Measurements from ENCODE around the gene NLRP1. TPM values are rescaled to one million over a fixed set of nuclear protein-coding genes. Genes with fewer than 3 reads are reported as not detected.
A peak's percentile ranks its signal among the peaks of the same experiment; 100 is the strongest.

Gene NLRP1
- total and polyA plus RNA-seq, 2 of the 13 experiments (the other 11 are each of a cell fraction or from before 2014, with no cell fraction given) = 3.4 to 3.7 TPM

DNA sequence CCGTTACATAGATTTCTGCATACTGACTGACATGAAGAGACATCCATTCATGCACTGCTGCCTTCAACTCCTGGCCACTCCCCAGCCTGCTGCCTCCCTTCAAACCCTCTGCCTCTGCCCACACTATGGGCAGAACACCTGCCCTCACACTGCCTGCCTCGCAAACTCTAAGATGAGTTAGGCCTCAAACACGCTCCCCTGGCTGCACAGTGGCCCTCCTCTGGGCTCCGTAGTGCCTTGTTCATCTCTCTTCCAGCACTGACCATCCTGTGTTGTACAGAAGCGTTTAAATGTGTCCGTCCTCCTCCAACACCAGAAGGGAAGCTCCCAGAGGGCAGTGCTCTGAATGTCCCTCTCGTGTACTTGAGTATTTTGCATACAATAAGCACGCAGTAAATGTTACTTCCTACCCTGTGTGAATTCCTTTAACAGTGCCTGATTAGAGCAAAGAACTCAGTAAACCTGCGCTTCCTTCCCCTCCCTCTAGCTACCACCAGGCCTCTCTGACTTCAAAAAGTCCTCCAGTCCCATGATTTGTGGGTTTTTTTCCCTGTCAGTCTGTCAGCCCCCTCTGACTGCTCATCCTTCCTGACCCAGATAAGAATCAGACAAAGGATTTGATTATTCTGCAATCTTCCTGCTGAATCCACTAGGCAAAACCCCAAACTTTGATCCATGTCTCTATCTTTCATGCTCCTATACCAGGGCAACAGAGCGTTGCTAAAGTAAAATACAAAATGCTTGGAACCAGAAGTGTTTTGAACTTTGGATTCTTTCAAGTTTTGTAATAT is 119.4 kb downstream of the NLRP1 start (continued):
- TF ChIP-seq JUNB (CRISPR knock-in tag; IDR thresholded peaks at IDR 0.05; ENCODE audit: borderline replicate concordance) (no peak), CBX2 (IDR thresholded peaks at IDR 0.05; ENCODE audit: low read depth, low read length) (no peak), CBX2 (CRISPR knock-in tag; IDR thresholded peaks at IDR 0.05; ENCODE audit: low read depth) (no peak), POLR2A (IDR thresholded peaks at IDR 0.05; ENCODE audit: insufficient read depth in 1 of 2, low read depth in 2 of 2, low read length in 2 of 2) (no peak), NCOA2 (CRISPR knock-in tag; IDR thresholded peaks at IDR 0.05) (peak; percentile 51; the same call in 1 of the 2 replicates), SSRP1 (CRISPR knock-in tag; IDR thresholded peaks at IDR 0.05) (0 out of 2 replicates have a peak, but pooled peaks have one; percentile 20), TEAD2 (CRISPR knock-in tag; IDR thresholded peaks at IDR 0.05) (no peak), MTA3 (CRISPR knock-in tag; IDR thresholded peaks at IDR 0.05) (no peak), ELF1 (CRISPR knock-in tag; IDR thresholded peaks at IDR 0.05) (0 out of 2 replicates have a peak, but pooled peaks have one; percentile 13), GZF1 (CRISPR knock-in tag; IDR thresholded peaks at IDR 0.05) (0 out of 2 replicates have a peak, but pooled peaks have one; percentile 47), ZNF124 (CRISPR knock-in tag; IDR thresholded peaks at IDR 0.05) (no peak), SALL2 (CRISPR knock-in tag; IDR thresholded peaks at IDR 0.05) (0 out of 2 replicates have a peak, but pooled peaks have one; percentile 26), FOXK1 (CRISPR knock-in tag; IDR thresholded peaks at IDR 0.05; ENCODE audit: borderline replicate concordance, low read depth) (no peak), MXI1 (IDR thresholded peaks at IDR 0.05; ENCODE audit: borderline replicate concordance, low read depth, low read length) (no peak), SOX13 (IDR thresholded peaks at IDR 0.05) (peak; percentile 40), SOX13 (CRISPR knock-in tag; conservative IDR thresholded peaks at IDR 0.05 in 1 of 2, IDR thresholded peaks at IDR 0.05 in 1 of 2) (peak in 1 of 2 experiments; percentile 75; a peak in 2 of 4 replicates), ZNF414 (CRISPR knock-in tag; IDR thresholded peaks at IDR 0.05) (no peak), ASH2L (IDR thresholded peaks at IDR 0.05; ENCODE audit: insufficient read length, low read depth, low read length) (peak; percentile 83), ZNF143 (CRISPR knock-in tag; IDR thresholded peaks at IDR 0.05) (no peak)
- TF ChIP-seq, protein P1, sequence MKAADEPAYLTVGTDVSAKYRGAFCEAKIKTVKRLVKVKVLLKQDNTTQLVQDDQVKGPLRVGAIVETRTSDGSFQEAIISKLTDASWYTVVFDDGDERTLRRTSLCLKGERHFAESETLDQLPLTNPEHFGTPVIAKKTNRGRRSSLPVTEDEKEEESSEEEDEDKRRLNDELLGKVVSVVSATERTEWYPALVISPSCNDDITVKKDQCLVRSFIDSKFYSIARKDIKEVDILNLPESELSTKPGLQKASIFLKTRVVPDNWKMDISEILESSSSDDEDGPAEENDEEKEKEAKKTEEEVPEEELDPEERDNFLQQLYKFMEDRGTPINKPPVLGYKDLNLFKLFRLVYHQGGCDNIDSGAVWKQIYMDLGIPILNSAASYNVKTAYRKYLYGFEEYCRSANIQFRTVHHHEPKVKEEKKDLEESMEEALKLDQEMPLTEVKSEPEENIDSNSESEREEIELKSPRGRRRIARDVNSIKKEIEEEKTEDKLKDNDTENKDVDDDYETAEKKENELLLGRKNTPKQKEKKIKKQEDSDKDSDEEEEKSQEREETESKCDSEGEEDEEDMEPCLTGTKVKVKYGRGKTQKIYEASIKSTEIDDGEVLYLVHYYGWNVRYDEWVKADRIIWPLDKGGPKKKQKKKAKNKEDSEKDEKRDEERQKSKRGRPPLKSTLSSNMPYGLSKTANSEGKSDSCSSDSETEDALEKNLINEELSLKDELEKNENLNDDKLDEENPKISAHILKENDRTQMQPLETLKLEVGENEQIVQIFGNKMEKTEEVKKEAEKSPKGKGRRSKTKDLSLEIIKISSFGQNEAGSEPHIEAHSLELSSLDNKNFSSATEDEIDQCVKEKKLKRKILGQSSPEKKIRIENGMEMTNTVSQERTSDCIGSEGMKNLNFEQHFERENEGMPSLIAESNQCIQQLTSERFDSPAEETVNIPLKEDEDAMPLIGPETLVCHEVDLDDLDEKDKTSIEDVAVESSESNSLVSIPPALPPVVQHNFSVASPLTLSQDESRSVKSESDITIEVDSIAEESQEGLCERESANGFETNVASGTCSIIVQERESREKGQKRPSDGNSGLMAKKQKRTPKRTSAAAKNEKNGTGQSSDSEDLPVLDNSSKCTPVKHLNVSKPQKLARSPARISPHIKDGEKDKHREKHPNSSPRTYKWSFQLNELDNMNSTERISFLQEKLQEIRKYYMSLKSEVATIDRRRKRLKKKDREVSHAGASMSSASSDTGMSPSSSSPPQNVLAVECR (CRISPR knock-in tag; IDR thresholded peaks at IDR 0.05; ENCODE audit: borderline replicate concordance) = peak; percentile 26; the same call in 1 of the 2 replicates
- TF ChIP-seq, protein P2, sequence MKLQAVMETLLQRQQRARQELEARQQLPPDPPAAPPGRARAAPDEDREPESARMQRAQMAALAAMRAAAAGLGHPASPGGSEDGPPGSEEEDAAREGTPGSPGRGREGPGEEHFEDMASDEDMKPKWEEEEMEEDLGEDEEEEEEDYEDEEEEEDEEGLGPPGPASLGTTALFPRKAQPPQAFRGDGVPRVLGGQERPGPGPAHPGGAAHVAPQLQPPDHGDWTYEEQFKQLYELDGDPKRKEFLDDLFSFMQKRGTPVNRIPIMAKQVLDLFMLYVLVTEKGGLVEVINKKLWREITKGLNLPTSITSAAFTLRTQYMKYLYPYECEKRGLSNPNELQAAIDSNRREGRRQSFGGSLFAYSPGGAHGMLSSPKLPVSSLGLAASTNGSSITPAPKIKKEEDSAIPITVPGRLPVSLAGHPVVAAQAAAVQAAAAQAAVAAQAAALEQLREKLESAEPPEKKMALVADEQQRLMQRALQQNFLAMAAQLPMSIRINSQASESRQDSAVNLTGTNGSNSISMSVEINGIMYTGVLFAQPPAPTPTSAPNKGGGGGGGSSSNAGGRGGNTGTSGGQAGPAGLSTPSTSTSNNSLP (IDR thresholded peaks at IDR 0.05; ENCODE audit: low read depth, low read length) = peak; percentile 66
- TF ChIP-seq, protein P3, sequence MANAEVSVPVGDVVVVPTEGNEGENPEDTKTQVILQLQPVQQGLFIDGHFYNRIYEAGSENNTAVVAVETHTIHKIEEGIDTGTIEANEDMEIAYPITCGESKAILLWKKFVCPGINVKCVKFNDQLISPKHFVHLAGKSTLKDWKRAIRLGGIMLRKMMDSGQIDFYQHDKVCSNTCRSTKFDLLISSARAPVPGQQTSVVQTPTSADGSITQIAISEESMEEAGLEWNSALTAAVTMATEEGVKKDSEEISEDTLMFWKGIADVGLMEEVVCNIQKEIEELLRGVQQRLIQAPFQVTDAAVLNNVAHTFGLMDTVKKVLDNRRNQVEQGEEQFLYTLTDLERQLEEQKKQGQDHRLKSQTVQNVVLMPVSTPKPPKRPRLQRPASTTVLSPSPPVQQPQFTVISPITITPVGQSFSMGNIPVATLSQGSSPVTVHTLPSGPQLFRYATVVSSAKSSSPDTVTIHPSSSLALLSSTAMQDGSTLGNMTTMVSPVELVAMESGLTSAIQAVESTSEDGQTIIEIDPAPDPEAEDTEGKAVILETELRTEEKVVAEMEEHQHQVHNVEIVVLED (CRISPR knock-in tag; IDR thresholded peaks at IDR 0.05; ENCODE audit: borderline replicate concordance) = no peak

Data from HepG2 (cell line).